Gastroesophageal sphincter (tissue), 3 donors: ENCODE measurements around the gene GSTT2B.
"Not testable (repeated sequence)": the region's sequence is repeated elsewhere in the genome, so short reads cannot be mapped to it uniquely, and the experiment has no call there.

Experiments
- CTCF ChIP-seq, 4 experiments: fragments of 200-600 bp in 2 of 4; fragments of 450-650 bp in 2 of 4; sonication (generic) in 1 of 4; IDR thresholded peaks; one replicate each; pipeline ENCODE4 v1.5.1; 2017 to 2019; ENCODE audit warnings: antibody characterized with exemption in 4 of 4, mild to moderate bottlenecking in 2 of 4, moderate library complexity in 2 of 4
- POLR2A ChIP-seq, 2 donors: fragments of 450-650 bp; IDR thresholded peaks; one replicate each; pipeline ENCODE4 v1.6.1; 2017; ENCODE audit warnings: antibody characterized with exemption in 2 of 2, mild to moderate bottlenecking in 2 of 2, moderate library complexity in 1 of 2

- not testable (repeated sequence) for TF ChIP-seq POLR2A, CTCF (IDR thresholded peaks at IDR 0.05)
Measured at GRCh38 chr22:23986538-23987178, 25.7 kb upstream of the GSTT2B start.
